GM12878 (cell line): ENCODE measurements around the gene NUP93. TPM values are rescaled to one million over a fixed set of nuclear protein-coding genes. Genes with fewer than 3 reads are reported as not detected.
A peak's percentile ranks its signal among the peaks of the same experiment; 100 is the strongest.

ENCODE experiments used
- ASH2L ChIP-seq: fragments of 300-600, 200-600 bp; sonication (generic); IDR thresholded peaks from 2 replicates; pipeline ENCODE4 v1.6.1; 2017; ENCODE audit warnings: low read depth, mild to moderate bottlenecking, borderline replicate concordance
- BCLAF1 ChIP-seq: fragments of 450-650 bp; IDR thresholded peaks from 2 replicates; pipeline ENCODE4 v1.6.1; 2017; ENCODE audit warnings: antibody characterized with exemption, mild to moderate bottlenecking, moderate library complexity
- CBFB ChIP-seq: IDR thresholded peaks from 2 replicates; pipeline ENCODE4 v1.6.1; 2016; ENCODE audit warnings: antibody characterized with exemption, low read depth
- CHD1 ChIP-seq: IDR thresholded peaks from 2 replicates; pipeline ENCODE4 v1.6.1; 2012; ENCODE audit warnings: low read depth, low read length, improper control_type of control experiment
- FOXK2 ChIP-seq: fragments of 450-650 bp; IDR thresholded peaks from 2 replicates; pipeline ENCODE4 v1.6.1; 2017; ENCODE audit warnings: mild to moderate bottlenecking, moderate library complexity
- HDAC6 ChIP-seq: fragments of 200-600 bp; sonication (generic); IDR thresholded peaks from one replicate; pipeline ENCODE4 v1.8.0; 2017; ENCODE audit warnings: antibody characterized with exemption; ENCODE audit not compliant: unreplicated experiment
- IRF4 ChIP-seq: IDR thresholded peaks from 2 replicates; pipeline ENCODE4 v1.6.1; 2011; ENCODE audit warnings: low read depth, low read length
- JUNB ChIP-seq: IDR thresholded peaks from 2 replicates; pipeline ENCODE4 v1.6.1; 2016; ENCODE audit warnings: antibody characterized with exemption, mild to moderate bottlenecking
- MEF2A ChIP-seq: IDR thresholded peaks from 2 replicates; pipeline ENCODE4 v1.6.1; 2011; ENCODE audit warnings: low read depth, mild to moderate bottlenecking, low read length, moderate library complexity; ENCODE audit not compliant: insufficient read depth
- NR2C1 ChIP-seq: fragments of 450-650 bp; IDR thresholded peaks from 2 replicates; pipeline ENCODE4 v1.6.1; 2017; ENCODE audit warnings: antibody characterized with exemption, mild to moderate bottlenecking, moderate library complexity
- POLR2A ChIP-seq: IDR thresholded peaks from 2 replicates; pipeline ENCODE4 v1.6.1; 2011; ENCODE audit warnings: low read depth, mild to moderate bottlenecking, low read length
- RB1 ChIP-seq: fragments of 450-650 bp; formaldehyde crosslinking; IDR thresholded peaks from 2 replicates; pipeline ENCODE4 v1.6.1; 2017; ENCODE audit warnings: mild to moderate bottlenecking, borderline replicate concordance
- RCOR1 ChIP-seq: conservative IDR thresholded peaks from 2 replicates; pipeline ENCODE4 v1.6.1; 2012; ENCODE audit warnings: low read depth, low read length, improper control_type of control experiment
- RFX5 ChIP-seq: IDR thresholded peaks from 2 replicates; pipeline ENCODE4 v1.6.1; 2011; ENCODE audit warnings: low read depth, low read length, improper control_type of control experiment
- SIN3A ChIP-seq: IDR thresholded peaks from 2 replicates; pipeline ENCODE4 v1.6.1; 2012; ENCODE audit warnings: low read depth, low read length, improper control_type of control experiment
- SREBF1 ChIP-seq: IDR thresholded peaks from 2 replicates; pipeline ENCODE4 v1.6.1; 2012; ENCODE audit warnings: mild to moderate bottlenecking, low read length
- TBL1XR1 ChIP-seq: IDR thresholded peaks from 2 replicates; pipeline ENCODE4 v1.6.1; 2012; ENCODE audit warnings: low read depth, low read length, improper control_type of control experiment
- ZNF592 ChIP-seq: fragments of 450-650 bp; IDR thresholded peaks from 2 replicates; pipeline ENCODE4 v1.6.1; 2017; ENCODE audit warnings: mild to moderate bottlenecking, moderate library complexity
- polyA plus RNA-seq, 11 experiments: library from polyadenylated mRNA; depleted of rRNA in 4 of 11; unstranded in 6 of 11; stranded (reverse) in 5 of 11; fragments of >200 nt; fragmentation: Nextera tagmentation in 4 of 11; fragmentation: Illumina TruSeq in 1 of 11; extraction: Ambion mirVana in 4 of 11; extraction: Trizol in 1 of 11; gene quantifications; 1 replicate in 1 of 11; 2 replicates in 10 of 11; pipeline versions ENCODE4 v1.2.1 to v1.2.3, GENCODE V29; 2011 to 2016; ENCODE audit warnings: inconsistent platforms in 2 of 11, missing spikeins in 2 of 11, low read depth in 1 of 11
- total RNA-seq, 4 experiments: library from RNA; depleted of rRNA in 3 of 4; stranded (reverse); fragments of >200 nt in 3 of 4; fragmentation: Illumina TruSeq in 1 of 4; extraction: Trizol in 1 of 4; gene quantifications; 2 replicates each; pipeline versions ENCODE4 v1.2.1 to v1.2.3, GENCODE V29; 2013 to 2021
- TF ChIP-seq, protein P1 (sequence below): IDR thresholded peaks from 2 replicates; pipeline ENCODE4 v1.6.1; 2012; ENCODE audit warnings: low read depth, low read length, improper control_type of control experiment
- TF ChIP-seq, protein P2 (sequence below): fragments of 450-650 bp; IDR thresholded peaks from 2 replicates; pipeline ENCODE4 v1.6.1; 2016; ENCODE audit warnings: mild to moderate bottlenecking
- TF ChIP-seq, protein P3 (sequence below): IDR thresholded peaks from 2 replicates; pipeline ENCODE4 v1.6.1; 2012; ENCODE audit warnings: low read length, inconsistent platforms

NUP93 gene
- total and polyA plus RNA-seq, 10 of the 15 experiments (the other 5 are each of a cell fraction or from before 2014, with no cell fraction given) = 82.2 to 175 (median 101) TPM

DNA sequence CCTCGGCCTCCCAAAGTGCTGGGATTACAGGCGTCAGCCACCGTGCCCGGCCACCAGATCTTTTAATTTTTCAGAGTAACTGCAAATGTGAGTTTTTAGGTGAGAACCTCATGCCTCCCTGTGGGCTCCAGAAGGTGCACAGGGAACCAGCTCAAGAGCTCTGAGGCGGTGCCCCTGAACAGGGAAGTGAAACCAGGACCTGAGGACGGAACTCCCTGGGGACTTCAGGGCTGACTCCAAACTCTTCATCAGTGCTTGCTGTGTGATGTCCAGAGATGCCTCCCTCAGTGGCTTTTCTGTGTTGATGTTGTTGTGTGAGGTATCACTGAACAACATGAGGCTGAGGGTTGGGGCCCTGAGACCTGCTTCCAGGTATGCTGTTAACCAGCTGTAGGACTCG lies 158.9 kb downstream of the NUP93 start (continued):
- TF ChIP-seq HDAC6 (no peak), NR2C1 (no peak), RFX5 (no peak), ASH2L (no peak), BCLAF1 (no peak), RB1 (no peak), ZNF592 (no peak), RCOR1 (no peak), FOXK2 (no peak), SREBF1 (no peak), SIN3A (no peak), CBFB (no peak), JUNB (no peak), MEF2A (no peak), POLR2A (no peak), IRF4 (peak; percentile 90), TBL1XR1 (no peak), CHD1 (no peak)
- TF ChIP-seq, protein P1, sequence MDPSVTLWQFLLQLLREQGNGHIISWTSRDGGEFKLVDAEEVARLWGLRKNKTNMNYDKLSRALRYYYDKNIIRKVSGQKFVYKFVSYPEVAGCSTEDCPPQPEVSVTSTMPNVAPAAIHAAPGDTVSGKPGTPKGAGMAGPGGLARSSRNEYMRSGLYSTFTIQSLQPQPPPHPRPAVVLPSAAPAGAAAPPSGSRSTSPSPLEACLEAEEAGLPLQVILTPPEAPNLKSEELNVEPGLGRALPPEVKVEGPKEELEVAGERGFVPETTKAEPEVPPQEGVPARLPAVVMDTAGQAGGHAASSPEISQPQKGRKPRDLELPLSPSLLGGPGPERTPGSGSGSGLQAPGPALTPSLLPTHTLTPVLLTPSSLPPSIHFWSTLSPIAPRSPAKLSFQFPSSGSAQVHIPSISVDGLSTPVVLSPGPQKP = no peak
- TF ChIP-seq, protein P2, sequence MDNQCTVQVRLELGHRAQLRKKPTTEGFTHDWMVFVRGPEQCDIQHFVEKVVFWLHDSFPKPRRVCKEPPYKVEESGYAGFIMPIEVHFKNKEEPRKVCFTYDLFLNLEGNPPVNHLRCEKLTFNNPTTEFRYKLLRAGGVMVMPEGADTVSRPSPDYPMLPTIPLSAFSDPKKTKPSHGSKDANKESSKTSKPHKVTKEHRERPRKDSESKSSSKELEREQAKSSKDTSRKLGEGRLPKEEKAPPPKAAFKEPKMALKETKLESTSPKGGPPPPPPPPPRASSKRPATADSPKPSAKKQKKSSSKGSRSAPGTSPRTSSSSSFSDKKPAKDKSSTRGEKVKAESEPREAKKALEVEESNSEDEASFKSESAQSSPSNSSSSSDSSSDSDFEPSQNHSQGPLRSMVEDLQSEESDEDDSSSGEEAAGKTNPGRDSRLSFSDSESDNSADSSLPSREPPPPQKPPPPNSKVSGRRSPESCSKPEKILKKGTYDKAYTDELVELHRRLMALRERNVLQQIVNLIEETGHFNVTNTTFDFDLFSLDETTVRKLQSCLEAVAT = no peak
- TF ChIP-seq, protein P3, sequence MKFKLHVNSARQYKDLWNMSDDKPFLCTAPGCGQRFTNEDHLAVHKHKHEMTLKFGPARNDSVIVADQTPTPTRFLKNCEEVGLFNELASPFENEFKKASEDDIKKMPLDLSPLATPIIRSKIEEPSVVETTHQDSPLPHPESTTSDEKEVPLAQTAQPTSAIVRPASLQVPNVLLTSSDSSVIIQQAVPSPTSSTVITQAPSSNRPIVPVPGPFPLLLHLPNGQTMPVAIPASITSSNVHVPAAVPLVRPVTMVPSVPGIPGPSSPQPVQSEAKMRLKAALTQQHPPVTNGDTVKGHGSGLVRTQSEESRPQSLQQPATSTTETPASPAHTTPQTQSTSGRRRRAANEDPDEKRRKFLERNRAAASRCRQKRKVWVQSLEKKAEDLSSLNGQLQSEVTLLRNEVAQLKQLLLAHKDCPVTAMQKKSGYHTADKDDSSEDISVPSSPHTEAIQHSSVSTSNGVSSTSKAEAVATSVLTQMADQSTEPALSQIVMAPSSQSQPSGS = no peak
